Hypothalamus (tissue), 51 donors: ENCODE measurements around the gene ASCL2.

Experiments
- DNase-seq, 51 donors: peaks; one replicate each; lab custom pipeline; 2025; lab: John Stamatoyannopoulos, UW

ASCL2 gene

GRCh38 chr11:2275334-2276279, 5.2 kb upstream of the ASCL2 start:
- DNase-seq, result no peak

- DNase-seq, result no peak
These were observed 3.4 kb upstream of the ASCL2 start for GRCh38 chr11:2273771-2274170.

GRCh38 chr11:2273311-2273710, 2.9 kb upstream of the ASCL2 start:
- DNase-seq, result no peak

GRCh38 chr11:2272946-2273280, 2.5 kb upstream of the ASCL2 start:
- no peak for DNase-seq

DNA sequence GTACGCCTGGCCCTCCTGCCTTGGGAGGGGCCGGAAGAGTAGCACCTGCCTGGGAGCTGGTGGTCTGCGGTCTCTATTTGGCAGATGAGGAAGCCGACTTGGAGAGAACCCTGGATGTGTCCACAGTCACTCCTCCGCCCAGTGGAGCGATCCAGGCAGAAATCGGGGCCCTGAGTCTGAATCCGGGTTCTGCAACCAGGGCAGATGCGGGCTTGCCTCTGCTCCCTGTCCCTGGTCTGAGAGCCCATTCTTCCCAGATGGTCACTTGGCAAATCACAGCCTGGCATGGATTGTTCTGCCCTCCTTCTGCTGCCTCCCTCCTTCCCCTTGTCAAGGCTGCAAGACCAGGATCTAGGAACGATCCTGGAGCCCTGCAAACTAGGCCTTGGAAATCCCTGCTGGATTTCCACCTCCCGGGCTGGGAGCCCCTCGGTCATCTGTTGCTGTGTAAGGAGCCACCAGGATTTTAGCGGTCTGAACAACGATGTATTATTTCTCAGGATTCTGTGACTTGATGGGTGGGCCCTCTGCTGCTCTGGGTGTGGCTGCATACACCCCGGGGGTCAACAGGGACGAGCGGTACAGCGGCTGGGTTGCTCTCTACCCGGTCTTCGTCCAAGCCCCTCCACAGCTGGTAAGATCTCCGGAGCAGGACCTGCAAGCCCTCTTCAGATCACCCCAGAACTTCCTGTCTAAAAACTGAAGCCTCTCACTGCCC, 2.0 kb upstream of the ASCL2 start:
- DNase-seq, result no peak

DNA sequence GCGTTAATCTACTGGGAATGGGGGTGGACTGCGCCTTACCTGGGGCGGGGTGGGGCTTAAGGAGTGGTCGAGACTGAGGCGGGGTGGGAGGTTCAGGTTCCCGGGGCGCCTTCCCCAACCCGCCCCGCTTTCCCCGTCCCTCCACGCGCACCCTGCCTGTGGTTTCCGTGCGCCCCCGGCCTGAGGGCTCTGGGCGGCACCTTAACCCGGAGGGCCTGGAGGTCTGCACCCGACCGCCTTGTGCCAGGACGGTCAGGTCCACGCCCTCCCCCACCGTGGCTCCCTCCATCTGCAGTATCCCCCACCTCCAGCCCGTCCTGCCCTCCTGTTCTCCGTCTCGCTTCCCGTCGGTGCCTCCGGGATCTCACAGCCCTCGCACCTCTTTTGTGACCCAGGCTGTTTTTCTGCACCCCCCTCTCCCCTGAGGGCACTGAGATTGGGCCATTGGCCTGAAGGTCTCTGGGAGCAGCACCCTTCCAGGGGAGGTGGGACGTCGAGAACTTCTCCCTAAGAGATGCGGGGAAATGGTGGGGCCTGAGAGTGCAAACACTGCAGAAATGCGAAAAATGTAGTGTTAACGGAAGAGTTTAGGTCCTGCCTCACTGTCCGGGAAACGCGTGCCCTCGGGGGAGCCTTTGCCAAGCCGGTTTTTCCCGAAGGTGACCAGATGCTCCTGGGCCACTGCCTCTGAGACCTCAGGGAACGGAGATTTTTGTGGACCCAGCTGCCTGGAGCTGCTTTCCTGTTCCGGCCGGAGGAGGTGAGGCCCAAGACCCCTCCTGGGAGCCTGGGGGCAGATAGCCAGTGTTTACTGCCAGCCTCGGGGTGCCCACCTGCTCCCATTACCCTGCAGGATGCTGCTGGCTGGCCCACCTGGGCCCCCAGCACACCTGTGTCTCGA, 1.2 kb upstream of the ASCL2 start:
- DNase-seq, result no peak

GRCh38 chr11:2271077-2271326, 614 bp upstream of the ASCL2 start:
- DNase-seq, result peak in 1 of 51 donors; percentile 18

DNA sequence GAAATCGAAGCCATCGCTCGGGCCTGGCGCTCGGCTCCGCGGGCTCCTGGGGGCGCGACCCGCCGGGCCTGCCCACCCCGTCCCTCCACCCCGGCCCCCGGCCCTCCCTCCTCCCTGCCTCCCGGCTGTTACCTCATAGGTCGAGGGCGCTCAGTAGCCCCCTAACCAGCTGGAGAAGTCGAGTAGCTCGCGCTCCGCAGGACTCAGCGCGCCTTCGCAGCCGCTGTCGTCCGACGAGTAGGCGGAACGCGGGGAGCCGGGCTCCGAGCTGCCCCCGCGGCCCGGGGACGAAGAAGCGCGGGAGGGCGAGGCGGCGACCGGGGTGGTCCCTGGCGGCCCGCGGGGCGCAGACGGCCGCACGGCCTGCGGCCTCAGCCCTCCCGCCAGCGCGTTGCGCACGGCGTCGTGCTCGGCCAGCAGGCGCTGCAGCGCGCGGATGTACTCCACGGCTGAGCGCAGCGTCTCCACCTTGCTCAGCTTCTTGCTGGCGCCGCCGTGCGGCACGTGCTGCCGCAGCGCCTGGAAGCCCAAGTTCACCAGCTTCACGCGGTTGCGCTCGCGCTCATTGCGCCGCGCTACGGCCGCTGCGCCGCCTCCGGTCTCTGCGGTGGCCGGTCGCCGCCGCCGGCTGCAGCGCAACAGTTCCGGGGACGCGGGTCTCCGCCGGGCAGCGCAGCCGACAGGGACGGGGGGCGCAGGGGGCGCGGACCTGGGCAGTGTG, 627 bp downstream of the ASCL2 start:
- DNase-seq, result peak in 1 of 51 donors; percentile 24

DNA sequence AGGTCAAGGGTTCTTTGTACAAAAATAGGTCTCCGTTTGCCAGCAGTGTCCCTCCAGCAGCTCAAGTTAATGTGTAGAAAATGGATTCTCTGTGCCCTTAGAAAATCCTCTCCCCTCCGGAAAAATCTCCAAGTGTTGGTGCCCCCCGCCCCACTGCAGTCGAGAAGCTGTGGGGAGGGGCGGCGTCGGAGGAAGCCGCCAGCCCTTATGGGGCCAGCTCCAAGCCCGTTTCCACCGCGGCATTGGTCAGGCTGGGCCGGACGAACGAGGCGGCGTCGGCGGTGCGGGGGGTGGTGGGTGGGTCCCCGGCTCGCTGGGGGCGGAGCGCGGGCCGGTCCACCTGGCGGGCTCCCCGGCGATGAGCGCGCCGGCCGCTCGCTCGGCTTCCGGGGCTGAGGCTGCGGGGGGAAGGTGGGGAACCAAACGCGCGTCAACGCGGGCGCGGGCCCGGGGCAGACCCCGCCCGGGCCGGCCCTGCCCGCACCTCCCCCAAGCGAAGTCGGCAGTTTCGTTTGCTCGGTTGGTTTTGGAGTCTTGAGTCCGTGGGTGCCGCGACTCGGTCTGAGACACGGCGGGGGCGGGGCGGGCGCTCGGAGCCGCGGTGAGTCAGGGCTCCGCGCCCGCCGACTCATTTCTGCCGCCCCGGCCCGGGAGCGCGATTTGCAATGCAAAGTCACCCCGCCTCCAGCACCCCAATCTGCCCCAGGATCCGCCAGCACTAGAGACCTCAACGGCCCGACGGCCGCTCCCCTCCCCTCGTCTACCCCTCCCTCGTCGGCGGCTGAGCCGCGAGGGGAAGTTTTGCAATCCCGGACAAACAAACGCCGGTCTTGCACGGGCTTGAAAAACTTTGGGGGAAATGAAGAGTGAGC, 1.4 kb downstream of the ASCL2 start:
- DNase-seq, result peak in 2 of 51 donors; percentile 14 to 51

GRCh38 chr11:2267851-2268728, 2.3 kb downstream of the ASCL2 start:
- DNase-seq, result no peak

GRCh38 chr11:2267306-2267850, 3.0 kb downstream of the ASCL2 start:
- DNase-seq, result no peak

DNA sequence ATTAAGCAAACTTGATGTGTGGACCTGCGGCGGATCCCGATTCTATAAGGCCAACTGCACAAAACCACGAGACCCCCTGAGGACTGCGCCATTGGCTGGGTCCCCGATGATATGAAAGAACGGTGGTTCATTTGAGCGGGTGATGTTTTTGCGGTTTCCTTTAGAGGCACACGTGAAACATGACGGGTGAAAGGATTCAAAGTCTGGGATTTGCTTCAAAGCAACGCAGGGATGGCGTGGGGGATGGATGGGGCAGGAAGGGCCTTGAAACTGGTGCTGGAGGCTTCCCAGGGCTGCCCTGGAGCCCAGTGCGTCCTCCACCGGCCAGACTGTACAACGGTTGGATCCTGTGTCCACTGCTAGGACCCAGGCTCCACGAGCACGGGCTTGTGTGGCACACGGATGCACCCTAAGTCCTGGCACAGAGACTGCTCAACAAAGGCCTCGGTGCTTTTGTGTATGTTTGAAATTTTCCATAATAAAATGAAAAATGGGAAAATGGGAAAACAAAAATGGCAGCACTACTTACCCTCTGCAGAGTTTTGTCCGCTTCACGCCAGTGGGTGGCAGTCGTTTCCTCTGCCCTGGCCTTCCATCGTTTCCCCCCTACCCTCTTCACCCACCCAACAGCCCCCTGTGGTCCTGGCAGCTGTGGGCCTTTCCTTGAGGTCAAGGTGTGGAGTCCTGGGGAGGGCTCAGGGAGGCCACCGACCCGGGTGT, 3.6 kb downstream of the ASCL2 start:
- no peak for DNase-seq

- DNase-seq, result no peak
These were observed 4.4 kb downstream of the ASCL2 start for GRCh38 chr11:2265854-2266585.

GRCh38 chr11:2265396-2265795, 5.0 kb downstream of the ASCL2 start:
- DNase-seq, result peak in 4 of 51 donors; percentile 7 to 30 (median 15)

- DNase-seq, result no peak
These were observed 5.9 kb downstream of the ASCL2 start for GRCh38 chr11:2264366-2265053.

DNA sequence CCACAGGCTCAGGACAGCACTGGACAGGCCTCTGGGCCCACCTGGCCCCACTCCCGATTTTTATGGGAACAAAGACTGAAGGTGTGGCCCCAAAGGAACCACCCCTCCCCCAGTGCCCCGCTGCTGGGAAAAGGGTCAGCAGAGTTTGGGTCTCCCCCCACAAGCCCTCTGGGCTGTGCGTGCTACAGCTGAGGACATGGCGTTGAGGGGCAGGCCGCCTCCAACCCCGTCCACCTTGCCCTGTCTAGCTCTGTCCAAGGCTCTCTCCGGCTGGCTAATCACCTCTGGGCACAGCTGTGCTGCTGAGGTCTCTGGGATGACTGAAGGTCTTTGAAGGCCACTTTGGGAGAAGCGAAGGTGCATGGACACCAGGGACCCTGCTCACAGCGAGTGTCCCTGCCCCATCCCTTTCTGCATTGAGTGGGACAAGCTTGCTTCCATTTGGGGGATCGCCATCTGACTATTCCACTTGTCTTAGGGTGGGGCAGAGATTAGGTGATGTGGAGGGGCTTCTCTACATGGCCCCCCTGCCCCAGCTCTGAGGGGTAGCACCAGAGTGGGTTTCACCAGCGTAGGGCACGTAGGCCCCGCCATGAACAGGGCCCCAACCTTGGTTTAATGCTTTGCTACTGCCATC, 6.5 kb downstream of the ASCL2 start:
- no peak for DNase-seq
